CD4-positive, alpha-beta T cell treated with Interferon gamma for 1 hour (primary cell): Measurements from ENCODE around the gene ATP8A2.
A peak's percentile ranks its signal among the peaks of the same experiment; 100 is the strongest.
"Not testable (repeated sequence)": the region's sequence is repeated elsewhere in the genome, so short reads cannot be mapped to it uniquely, and the experiment has no call there.

ENCODE experiments used
- DNase-seq: peaks from one replicate; pipeline ENCODE4 v3.0.0-alpha.2; 2020

Gene ATP8A2

DNA sequence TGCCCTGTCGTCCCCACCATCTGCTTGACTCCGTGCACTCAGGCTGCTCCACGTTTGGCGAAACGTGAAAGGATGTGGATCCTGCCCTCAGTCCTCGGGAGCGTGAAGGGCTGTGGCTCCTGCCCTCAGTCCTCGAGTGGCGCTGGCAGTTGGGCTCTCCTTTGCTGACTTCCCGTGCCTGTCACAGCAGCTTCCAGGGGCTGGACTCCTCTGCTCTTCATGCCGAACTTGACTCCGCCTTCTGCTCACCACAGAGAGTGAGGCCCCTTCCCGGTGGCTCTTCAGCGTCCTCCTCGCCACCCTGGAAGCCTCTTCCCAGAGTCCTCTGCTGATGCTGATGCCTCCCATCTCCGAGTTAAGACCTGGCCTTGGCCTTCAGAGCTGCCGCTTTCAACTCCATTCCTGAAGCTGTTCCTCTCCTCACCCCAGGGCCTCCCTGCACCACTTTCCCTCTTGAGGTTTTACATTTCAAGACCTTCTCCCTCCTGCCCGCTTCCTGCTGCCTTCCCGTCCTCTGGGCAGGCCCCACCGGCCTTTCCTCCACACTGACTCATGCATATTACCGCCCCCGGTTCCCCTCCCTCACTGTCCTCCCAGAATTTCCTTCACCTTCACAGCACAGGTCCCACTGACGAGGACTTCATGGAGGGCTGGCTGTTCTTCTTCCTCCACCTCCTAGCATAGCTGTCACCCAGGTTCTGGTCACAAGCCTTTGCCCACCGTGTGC is 568.4 kb downstream of the ATP8A2 start:
- DNase-seq: no peak

DNA sequence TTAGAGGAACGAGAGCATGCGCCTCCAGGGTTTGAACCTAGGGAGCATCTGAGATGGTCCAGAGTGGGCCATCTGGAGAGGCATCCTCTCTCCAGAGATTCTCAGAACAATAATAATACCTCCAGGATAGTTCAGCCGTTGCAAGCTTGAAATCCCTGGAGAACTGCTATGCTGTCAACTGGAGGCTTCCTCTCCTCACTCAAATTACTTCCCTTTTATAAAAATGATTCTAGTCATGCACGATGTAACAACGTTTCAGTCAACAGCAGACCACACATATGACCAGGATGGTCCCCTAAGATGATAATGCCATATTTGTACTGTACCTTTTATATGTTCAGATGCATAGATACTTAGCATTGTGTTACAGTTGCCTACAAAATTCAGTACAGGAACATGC is 571.3 kb downstream of the ATP8A2 start:
- no peak for DNase-seq

DNA sequence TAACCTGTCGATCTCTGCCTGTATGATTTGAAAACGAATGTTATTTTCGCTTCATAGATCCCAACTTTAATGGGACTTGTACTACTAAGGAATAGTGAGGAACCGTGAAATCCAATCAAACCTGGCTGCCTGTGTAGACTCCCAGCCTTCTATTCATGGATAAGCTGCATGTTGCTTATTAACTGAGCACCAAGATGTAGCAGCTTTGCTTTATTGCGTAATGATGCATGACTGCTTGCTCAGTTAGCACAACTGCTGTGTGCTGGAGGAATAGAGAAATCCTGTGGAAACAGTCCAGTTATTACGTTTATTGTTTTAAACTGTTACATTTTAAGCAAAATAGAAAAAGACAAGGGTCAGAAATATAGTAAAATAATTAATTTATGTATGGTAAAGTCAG is 571.9 kb downstream of the ATP8A2 start:
- no peak for DNase-seq

DNA sequence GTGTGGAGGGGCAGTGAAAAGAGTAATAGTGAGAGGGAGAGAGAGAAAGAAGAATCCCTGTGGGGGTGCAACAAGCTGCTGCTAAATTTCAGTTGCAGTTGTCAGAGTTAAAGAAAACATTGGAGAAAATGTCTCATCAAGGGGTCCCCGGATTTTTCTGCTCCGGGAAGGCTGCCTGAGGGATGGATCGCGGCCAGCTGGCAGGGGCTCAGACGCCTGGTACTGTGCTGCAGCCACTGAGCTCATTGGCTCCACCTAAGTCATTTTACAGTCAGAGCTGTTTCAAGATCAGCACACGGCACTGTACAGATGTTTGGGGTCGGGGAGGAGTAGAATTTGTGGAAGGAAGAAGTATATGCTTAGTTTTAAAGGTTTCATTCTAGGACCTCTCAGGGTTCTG is 573.8 kb downstream of the ATP8A2 start:
- no peak for DNase-seq

GRCh38 chr13:25946321-25946720 is 574.5 kb downstream of the ATP8A2 start:
- no peak for DNase-seq

DNA sequence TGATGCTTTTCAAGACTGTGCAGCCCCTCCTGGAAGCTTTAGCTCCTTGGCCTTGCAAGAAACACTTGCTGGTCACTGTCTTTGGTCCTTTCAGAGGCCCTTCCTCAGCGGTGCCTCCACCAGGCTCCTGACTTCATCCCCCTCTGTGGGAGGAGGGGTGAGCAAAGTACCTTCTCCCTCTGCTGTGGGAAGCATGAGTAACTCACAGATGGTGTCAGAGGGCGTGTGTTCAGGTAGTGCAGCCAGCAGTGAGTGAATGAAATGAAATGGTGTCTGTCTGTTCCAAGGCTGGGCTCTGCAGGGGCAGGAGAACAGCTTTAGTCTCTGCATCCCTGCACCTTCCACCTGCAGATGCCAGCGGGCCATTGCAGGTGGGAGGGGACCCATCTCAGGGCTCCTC is 577.1 kb downstream of the ATP8A2 start:
- no peak for DNase-seq

GRCh38 chr13:25951831-25952230 is 580.1 kb downstream of the ATP8A2 start:
- DNase-seq: no peak

GRCh38 chr13:25954080-25954479 is 582.3 kb downstream of the ATP8A2 start:
- not testable (repeated sequence) for DNase-seq

DNA sequence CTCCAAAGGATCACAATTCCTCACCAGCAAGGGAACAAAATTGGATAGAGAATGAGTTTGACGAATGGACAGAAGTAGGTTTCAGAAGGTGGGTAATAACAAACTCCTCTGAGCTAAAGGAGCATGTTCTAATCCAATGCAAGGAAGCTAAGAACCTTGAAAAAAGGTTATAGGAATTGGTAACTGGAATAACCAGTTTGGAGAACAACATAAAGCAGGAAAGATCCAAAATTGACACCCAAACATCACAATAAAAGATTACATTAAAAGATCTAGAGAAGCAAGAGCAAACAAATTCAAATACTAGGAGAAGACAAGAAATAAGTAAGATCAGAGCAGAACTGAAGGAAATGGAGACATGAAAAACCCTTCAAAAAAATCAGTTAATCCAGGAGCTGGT is 583.2 kb downstream of the ATP8A2 start:
- not testable (repeated sequence) for DNase-seq

DNA sequence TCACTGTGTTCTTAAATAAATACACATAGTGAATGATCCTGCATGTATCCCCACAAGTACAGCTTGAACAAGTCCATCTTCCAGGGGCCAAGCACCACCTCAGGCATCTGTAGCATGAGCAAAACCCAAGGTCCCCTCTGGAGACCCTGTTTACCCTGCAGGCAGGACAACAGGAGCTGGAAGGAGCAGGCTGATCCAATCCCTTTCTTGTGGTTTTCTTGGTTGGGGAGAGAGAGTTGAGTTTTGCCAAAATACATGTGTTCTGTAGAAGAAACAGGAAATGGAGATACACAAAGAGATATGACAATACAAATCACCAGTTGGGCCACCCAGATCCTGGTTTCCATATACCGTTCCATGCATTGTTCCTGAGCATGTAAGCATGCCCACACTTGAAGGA is 587.2 kb downstream of the ATP8A2 start:
- no peak for DNase-seq

GRCh38 chr13:25961294-25961693 is 589.5 kb downstream of the ATP8A2 start:
- DNase-seq: no peak

GRCh38 chr13:25963674-25964073 is 591.9 kb downstream of the ATP8A2 start:
- DNase-seq: no peak

DNA sequence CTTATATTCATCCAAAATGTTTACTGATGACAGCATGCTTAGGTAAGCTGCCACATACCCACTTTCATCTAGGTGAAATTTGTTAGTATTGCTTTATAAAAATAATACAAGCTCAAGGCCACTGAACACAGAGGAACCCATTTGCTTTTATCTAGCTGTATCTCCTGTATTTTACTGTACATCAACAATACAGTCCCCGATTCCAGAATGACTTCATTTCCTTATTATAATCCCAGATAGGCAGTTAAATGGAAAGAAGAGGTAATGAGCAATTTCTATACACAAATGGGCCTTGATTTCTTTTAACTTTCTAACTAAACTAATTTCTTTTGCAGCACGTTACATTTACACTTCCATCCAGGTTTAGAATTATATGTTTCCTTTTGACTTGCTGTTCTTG is 593.8 kb downstream of the ATP8A2 start:
- DNase-seq: no peak

DNA sequence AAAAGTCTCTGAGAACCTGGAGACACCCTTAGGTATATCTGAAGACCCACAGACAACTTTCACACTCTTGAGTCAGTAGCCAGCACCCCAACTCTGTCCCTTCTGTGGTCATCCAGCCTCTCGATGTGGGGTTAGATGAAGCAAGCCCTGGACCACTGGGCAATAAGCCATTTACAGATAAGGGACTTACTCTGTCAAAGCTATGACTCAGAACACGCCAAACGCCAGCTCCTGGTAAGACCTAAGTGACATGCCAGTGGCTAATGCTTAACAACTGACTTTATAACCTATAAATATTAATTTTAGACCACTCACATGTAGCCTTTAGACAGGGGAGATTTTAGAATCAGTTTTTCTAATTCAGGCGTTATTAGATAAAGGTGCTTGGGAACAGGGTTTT is 594.3 kb downstream of the ATP8A2 start:
- no peak for DNase-seq

DNA sequence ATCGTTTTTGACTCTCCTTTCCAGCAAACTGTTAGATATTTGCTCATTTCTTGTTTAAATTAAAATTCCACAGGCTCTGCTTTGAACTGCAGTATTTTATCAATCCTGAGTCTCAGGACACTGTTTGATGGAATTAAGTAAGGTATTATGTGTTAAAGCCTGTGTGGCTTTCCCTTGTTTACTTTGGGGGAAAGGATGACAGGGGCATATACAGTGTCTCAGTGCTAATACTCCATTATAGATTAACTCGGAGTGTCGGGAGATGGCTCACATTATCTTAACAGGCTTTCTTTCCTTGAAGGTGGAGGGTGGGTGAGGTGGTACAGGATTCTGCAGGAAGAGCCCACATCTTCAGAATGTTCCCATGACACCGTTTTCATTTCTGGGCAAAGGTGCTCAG is 595.4 kb downstream of the ATP8A2 start:
- no peak for DNase-seq

DNA sequence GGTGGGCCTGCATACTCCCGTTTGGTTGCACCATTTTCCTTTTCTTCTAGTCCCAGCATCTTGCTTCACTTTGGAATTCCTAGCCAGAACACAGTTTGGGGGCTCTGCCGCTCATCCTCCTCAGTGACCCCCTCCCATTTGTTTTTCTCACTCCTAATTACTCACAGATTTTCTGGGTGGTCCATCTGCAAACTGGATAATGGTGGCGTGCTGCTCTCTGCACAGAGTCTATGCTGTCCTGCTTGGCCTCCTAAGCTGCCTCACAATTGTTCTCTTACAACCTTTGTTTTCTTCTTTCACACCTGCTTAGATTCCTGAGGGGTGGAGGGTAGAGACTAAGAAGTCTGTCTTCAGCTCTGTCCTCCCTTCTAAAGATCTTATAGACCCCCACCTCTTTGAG is 599.3 kb downstream of the ATP8A2 start:
- DNase-seq: no peak

GRCh38 chr13:25971459-25972145 is 599.8 kb downstream of the ATP8A2 start:
- peak; percentile 31 for DNase-seq

DNA sequence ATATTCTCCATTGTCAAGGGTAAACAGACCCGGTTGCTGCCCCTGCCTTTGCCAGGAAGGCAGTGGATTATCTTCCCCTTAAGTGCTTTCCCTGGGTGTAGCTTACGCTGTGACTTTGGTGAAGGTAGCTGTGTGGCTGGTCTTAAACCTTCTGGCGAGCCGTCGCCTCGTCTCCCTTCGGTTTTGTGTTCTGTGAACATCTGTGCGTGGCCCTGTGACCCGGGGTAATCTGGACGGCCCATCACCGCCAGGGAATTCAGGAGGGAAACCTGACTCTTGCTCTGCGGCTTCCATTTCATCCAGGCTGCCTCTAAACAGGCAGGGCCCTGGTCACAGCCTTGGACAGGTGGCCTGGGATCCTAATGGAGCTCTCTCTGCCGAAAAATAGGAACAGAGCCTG is 601.3 kb downstream of the ATP8A2 start:
- DNase-seq: no peak

DNA sequence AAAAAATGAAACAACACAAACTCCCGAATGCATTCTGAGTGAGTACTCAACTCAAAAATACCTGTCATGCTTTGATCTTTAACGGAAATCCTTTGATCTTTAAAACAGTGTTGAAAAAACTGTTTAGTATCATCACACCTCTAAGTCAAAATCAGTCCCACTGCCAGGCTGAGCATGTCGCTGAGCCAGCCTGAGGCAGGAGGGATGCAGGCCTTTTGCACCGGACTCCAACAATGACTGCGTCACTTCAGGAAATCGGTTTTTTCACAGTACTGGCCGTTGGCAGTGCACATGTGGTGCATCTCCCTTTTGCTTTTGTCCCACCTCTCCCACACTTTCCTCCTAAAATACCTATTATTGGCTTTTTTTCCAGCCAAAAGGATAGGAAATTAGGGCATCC is 601.8 kb downstream of the ATP8A2 start:
- no peak for DNase-seq

GRCh38 chr13:25977216-25977615 is 605.4 kb downstream of the ATP8A2 start:
- DNase-seq: no peak

DNA sequence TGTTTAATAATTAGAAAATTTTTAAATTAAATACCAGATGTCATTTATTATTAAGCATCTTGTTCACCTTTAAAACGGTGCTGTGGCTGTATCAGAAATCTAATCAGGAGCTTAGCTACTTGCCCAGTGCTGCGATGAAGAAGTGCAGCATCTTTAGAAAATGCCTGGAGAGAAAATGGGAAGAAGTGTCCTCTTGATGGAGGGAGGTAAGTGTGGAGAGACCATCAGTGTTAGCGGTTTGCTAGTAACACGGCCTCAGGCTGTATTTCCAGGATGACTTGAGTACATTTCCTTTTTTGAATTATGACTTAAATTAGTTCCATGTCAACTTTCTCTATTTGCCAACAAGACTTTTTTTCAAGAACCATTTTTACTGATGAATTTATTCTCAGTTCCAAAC is 605.9 kb downstream of the ATP8A2 start:
- no peak for DNase-seq

DNA sequence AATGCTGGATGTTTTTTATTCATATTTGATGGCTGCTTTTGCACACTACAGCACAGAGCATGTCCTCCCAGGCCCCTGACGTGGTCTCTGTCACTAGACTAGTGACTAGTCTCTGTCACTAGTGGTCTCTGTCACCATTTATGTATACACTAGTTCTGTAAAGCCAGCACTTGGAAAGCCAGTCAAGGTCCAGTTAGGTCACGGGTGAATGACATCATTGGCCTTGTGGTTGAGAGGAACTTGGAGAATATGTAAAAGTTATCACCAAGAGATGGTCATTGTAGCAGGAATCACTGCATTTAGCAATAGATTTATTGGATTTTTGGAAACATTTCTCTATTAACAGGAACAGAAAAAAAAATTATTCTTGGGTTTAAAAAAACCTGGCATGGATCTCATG is 607.2 kb downstream of the ATP8A2 start:
- no peak for DNase-seq

GRCh38 chr13:25979371-25979770 is 607.6 kb downstream of the ATP8A2 start:
- no peak for DNase-seq

DNA sequence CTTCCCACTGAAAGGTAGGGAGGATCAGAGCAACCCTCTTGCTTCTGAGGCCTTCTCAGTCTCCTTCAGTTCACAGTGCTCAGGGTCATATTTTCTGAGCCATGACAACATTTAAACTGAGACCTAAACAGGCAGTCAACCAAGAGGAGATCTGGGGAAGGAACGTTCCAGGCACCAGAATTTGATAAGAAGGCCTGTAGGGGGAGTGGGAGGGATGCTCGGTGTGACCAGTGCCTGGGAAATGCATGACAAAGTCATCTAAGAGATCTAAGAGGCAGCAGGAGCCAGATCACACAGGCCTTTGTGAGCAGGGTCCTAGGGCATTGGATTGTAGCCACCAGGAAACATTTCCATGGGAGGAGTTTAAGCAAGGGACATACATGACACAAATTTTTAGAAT is 608.5 kb downstream of the ATP8A2 start:
- no peak for DNase-seq

DNA sequence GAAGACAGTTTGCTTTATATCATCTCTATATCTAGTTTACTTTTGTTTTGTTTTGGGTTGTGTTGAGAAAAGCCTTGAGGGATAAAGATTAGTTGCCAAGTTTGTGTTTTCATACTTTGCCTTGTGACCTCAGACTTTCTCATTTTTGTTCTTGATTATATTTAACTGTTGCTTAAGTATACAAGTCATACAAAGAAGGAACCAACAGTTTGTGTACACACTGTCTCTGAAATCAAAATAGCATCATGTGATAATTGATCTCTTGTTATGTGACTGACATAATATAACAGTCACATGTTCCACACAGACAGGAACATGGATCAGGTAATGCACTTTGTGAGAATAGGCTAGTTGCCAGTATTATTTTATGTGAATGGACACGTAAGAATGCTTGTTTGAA is 609.3 kb downstream of the ATP8A2 start:
- no peak for DNase-seq
